GM12875 (cell line): ENCODE measurements around the gene FRG2.

ENCODE experiments used
- H3K4me3 ChIP-seq: one replicate; pipeline ENCODE4 v1.5.1; 2011; ENCODE audit warnings: low read depth, low read length, control low read depth
- CTCF ChIP-seq: IDR thresholded peaks from 2 replicates; pipeline ENCODE4 v1.5.1; 2011; ENCODE audit warnings: low read depth, mild to moderate bottlenecking, control low read depth, inconsistent platforms, low read length, moderate library complexity, borderline replicate concordance; ENCODE audit not compliant: insufficient read depth

The FRG2 gene

DNA sequence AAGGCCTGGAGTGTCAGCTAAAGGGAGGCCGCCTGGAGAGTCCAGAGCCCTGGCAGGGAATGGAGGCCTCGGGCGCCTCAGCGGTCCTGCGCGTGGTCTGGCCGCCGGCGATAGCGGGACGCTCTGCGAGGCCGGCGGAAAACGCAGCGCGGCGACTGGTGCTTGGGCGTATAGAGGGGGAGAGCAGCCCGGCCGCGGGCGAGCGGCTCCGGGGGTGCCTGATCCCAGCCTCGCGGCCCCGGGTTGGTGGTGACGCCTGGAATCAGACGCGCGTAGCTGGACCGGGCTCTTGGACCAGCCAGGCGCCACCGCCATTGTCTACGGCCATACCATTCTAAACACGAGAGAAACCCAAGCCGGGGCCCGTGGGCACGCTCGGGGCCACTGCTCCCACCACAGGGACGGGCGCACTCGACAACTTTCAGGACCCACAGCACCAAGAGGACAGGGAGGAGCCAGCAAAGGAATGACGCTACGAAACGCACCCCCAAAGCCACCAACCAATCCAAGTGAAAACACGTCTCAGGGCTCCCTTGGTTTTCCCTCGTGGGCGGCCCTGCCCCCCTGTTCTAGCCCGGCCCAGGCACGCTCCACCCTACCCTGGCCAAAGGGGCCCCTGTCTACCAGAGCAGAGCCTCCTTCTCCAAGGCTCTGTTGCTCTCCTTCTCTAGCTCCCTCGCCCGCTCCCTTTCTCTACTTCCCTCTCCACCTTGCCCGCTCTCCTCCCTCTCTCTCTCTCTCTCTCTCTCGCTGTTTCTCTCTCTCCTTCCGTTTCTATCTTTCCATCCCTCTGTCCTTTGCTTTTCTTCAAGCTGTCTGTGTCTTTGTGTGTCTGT lies 7.8 kb downstream of the FRG2 start:
- H3K4me3 ChIP-seq = no peak overlapping the region
- no peak for TF ChIP-seq CTCF

- H3K4me3 ChIP-seq = no peak overlapping the region
- no peak for TF ChIP-seq CTCF
Measured at GRCh38 chr4:190018201-190018920, 8.7 kb downstream of the FRG2 start.

- H3K4me3 ChIP-seq = no peak overlapping the region
- TF ChIP-seq CTCF = no peak
Measured at GRCh38 chr4:190017357-190018200, 9.5 kb downstream of the FRG2 start.

GRCh38 chr4:190016369-190017289 lies 10.4 kb downstream of the FRG2 start:
- no peak for TF ChIP-seq CTCF
- no peak overlapping the region for H3K4me3 ChIP-seq

DNA sequence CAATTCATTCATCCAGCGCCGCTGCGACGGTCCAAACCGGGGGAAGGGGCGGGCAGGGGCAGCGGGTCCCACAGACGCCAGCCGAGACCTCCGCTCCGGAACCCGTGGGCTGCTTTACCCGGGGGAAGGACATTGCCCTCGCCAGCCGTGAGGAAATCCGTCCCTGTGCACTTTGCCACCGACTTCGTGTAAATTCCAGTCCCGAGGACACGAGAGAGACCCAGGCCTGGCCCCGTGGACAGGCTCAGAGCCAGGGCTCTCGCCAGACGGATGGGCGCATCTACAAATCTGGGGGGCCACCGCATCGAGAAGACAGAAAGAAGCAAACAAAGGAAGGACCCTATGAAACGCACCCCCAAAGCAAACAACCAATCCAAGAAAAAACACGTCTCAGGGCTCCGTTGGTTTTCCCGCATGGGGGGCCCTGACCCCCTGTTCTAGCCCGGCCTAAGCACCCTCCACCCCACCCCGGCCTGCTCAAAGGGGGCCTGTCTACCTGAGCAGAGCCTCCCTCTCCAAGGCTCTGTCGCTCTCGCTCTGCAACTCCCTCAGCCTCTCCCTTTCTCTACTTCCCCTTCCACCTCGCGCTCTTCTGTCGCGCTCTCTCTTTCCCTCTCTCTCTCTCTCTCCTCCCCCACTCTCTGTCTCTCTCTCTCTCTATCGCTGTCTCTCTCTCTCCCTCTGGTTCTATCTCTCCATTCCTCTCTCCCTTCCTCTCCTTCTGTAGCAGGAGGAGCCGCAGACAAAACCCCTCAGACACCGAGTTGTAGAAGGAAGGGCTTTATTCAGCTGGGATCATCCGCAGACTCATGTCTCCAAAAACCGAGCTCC lies 11.3 kb downstream of the FRG2 start:
- TF ChIP-seq CTCF = no peak
- no peak overlapping the region for H3K4me3 ChIP-seq
